Measurements from ENCODE around the gene OOSP3. TPM values are rescaled to one million over a fixed set of nuclear protein-coding genes. Genes with fewer than 3 reads are reported as not detected.
"Not testable (repeated sequence)": the region's sequence is repeated elsewhere in the genome, so short reads cannot be mapped to it uniquely, and the experiment has no call there.

Gene OOSP3, protein sequence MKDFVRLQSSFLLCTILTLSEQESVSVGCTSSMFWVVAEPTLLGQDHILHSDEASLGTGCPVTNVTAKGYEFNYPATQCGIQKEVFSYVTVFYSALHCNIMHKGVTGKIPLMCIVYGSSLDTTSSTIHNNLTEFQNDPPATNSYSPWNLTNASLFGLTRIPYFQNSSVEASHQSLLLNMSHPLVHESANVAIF
- total RNA-seq, result not detected in 2 replicates

DNA sequence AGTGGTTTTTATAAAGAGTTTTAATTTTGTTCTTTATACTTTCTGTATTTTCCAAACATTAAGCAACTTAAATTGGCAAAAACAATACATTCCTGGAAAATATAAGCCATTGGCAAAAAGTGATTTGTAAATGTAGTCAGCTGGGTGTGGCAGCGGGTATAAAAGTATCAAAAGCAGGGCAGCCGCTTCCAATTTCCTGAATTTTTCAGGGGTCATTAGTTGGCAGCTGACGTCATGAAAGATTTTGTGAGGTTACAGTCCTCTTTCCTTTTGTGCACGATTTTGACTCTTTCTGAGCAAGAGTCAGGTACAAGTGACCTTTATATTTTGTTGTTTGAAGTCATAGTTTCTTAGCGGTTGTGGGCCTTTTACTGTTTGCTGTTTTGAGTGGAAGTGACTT, at the start of gene OOSP3:
OOSP3 (plus strand) TSS at position 208 of the 400 bp plus-strand sequence; CDS start at position 235, 27 bp downstream.
- no peak for DNase-seq

DNA sequence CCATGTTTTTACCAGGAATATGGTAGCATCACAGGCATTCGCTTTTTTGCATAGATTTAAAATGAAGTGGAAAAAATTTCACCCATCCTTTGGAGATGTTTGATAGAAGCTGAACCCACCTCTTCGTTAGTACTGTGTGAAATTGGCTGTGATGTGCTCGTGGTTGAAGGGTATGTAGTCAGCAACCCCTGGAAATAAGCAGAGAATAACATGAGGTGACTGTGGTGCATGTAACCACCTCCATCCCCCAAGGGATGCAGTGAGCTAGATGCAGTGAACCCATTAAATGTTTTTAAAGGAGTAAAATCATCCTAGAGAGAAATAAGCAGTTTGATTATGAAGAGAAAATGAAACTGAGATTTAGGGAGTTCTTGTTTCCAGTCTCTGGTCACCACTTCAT, 49.2 kb upstream of the OOSP3 start:
- DNase-seq, result no peak

DNA sequence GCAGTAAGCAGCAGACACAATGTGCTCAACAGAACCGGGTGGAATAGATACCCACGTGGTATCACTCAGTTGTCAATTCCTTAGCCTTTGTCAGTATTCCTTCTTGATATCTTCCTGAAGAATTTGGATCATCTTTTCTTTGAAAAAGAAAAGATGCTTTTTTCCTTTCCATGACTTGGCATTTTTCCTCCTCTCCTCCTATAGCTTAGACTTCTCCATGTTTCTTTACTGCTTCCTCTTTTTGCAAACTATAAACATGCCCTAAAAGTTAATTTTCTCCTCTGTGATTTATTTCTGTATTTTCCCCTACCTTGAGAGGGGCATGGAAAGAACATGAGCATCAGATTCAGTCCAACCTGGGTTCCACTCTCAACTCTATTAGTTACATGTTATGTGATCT, 45.0 kb upstream of the OOSP3 start:
- DNase-seq, result no peak

DNA sequence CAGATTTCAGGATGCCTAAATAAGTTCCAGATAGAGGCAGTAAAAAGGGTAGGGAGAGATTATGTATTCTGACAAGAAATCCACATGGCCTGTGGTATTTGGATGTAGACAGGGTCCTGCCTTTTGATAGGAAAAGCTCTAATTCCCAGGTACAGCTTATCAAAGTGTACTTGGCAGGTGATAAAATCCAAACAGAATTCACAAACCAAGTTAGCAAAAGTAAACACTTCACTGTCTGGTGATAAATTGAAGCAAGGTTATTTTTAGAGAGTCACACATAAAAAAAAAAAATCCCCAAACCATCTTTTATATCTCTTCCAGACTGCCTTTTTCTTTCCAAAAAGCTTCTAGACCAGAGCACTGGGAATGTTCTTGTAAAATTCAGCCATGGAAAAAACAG, 39.0 kb upstream of the OOSP3 start:
- DNase-seq, result no peak

DNA sequence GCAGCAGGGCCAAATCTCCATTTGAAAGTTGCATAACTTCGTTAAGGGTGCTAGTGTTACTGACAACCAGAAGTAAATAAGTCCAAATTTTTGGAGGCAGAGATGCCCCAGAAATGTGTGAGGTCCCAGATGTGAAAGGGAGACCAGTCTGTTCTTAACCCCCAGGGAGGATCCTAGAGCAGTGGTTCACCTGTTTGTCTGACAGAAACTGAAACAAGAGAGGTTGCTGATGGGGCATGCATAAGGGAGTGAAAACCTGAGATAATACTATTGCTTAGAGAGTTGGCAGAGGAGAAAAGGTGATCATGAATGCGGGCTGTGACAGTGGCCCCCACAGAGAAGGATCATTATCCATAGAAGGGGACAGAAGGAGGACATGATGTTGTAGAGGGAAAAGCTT, 37.1 kb upstream of the OOSP3 start:
- no peak for DNase-seq

DNA sequence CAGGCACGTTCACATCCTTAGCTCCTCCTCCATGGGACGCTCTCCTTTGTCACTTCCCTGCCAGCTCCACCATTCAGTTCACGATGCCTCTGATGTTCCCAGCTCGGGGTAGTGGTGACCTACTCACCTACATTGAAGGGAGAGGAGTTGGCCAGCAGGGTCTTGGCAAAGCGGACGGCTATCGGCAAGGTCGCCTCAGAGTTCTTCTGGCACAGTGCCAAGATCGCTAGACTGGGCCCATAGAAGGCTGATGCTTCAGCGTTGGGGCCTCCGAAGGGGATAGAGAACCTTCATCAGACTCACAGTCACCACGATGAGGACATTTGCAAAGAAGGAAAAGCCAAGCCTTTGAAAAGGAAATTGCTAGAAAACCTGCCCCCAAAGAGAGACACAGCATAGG, 36.3 kb upstream of the OOSP3 start:
- no peak for DNase-seq

DNA sequence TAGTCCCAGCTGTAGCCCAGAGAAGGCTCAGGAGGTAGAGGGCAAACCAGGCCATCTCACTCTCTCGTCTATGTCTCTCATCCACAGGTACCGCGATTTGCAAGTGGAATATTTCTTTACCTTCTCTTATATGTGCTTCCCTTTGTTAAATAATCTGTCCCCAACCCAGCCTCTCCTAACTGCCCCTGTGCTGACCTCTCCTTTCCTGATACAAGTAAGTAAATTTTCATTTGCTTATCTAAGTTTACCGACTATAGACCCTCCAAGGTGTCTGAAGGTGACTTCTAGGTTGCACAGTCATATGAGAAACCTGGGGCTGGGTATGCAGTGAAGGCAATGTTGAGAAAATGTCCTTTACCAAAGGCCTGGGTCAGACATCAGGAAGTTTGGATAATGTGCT, 33.2 kb upstream of the OOSP3 start, which contains the start of gene CBLIF:
CBLIF (minus strand) TSS at position 101 of the 400 bp plus-strand sequence; CDS start at position 55, 46 bp downstream.
- no peak for DNase-seq

DNA sequence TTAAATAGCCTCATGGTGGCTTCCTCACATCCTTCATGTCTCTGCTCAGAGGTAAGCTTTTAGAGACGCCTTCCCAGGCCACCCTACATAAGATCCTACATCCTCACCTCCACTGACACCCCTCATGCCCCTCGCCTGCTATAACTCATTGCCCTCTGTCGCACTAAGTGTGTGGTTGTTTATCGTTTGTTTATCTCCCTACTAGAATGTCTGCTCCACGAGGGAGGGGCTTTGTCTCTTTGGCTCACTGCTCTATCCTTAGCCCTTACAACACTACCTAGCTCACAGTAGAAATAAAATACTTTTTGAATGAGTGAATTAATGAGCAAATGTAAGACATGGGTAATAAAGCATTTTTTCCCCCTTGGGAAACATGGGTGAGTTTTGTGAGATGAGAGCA, 32.0 kb upstream of the OOSP3 start:
- no peak for DNase-seq

DNA sequence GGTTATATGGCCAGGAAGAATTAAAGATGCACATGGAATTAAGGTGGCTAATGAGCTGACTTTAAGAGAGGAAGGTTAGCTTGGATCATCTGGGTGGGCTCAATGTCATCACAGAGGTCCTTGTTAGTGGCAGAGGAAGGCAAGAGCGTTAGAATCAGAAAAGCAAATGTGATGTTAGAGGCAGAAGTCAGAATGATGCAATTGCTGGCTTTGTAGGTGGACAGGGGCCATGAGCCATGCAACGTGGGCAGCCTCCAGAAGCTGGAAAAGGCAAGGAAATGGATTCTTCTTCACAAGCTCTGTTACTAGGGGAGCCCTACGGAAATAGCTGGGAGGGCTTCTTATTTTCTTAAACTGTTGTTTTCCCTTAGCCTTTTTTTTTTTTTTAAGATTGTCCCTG, 31.0 kb upstream of the OOSP3 start:
- no peak for DNase-seq

DNA sequence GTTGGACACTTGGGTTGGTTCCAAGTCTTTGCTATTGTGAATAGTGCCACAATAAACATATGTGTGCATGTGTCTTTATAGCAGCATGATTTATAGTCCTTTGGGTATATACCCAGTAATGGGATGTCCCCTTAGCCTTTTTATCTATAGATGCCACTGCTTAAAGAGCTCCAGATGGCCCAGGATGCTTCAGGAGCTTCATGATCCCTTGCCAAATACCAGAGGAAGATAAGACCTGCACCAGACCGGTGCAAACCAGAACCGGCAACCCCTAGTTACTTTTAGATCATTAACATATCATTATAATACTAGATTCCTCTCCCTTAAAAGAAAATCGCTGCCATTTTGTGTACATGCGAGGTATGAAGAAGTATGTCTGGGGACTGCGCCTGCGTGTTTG, 30.1 kb upstream of the OOSP3 start:
- not testable (repeated sequence) for DNase-seq

DNA sequence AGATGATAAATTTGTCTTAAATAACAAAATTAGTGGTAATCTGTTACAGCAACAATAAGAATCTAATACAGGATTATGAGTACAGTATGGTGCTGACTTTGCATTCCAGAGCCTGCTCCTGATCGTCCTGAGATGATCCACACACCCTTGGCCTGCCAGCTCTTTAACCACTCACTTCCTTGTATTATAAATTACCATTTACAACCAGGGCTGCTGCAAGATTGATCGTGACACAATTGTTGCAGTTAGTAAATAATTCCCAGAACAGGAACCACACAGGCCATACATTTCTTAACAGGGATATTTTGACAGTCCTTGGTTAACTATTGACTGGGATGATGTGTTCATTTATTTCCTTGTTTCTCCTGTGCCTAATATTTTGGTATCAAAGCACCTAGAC, 29.5 kb upstream of the OOSP3 start:
- no peak for DNase-seq

DNA sequence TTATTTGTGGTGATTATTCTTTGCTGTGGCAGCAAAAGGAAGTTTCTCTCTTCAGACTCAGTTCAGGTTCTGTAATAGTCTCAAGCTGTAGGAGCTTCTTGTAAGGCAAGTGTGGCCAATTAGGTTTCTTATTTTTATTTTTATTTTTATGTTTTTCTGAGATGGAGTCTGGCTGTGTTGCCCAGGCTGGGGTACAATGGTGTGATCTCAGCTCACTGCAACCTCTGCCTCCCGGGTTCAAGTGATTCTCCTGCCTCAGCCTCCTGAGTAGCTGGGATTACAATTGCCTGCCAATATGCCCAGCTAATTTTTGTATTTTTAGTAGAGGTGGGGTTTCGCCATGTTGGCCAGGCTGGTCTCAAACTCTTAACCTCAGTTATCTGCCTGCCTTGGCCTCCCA, 29.0 kb upstream of the OOSP3 start:
- DNase-seq, result not testable (repeated sequence)

DNA sequence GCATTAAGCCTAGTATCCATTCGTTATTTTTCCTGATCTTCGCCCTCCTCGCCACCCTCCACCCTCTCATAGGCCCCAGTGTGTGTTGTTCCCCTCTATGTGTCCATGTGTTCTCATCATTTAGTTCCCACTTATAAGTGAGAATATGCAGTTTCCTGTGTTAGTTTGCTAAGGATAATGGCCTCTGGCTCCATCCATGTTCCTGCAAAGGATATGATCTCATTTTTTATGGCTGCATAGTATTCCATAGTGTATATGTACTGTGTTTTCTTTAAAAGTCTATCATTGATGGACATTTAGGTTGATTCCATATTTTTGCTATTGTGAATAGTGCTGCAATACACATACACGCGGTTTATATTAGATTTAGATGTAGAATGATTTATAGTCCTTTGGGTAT, 27.2 kb upstream of the OOSP3 start:
- DNase-seq, result not testable (repeated sequence)

DNA sequence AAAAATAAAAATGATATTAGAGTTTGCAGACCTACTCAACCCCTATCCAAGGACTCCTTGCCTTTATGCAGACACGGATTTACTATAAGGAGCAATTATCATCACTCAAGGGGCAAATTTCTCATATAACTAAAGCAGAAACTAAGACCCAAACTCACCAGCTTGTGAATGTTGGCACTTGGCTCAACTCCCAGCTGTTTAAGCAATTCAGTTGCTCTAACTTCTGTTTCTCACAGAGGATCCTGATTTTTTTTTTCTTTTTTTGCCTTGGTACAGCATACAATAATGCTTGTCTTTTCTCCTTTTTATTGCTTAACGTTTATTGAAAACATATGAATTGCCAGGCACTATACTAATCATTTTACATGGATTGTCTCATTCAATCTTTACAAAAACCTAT, 23.7 kb upstream of the OOSP3 start:
- no peak for DNase-seq

DNA sequence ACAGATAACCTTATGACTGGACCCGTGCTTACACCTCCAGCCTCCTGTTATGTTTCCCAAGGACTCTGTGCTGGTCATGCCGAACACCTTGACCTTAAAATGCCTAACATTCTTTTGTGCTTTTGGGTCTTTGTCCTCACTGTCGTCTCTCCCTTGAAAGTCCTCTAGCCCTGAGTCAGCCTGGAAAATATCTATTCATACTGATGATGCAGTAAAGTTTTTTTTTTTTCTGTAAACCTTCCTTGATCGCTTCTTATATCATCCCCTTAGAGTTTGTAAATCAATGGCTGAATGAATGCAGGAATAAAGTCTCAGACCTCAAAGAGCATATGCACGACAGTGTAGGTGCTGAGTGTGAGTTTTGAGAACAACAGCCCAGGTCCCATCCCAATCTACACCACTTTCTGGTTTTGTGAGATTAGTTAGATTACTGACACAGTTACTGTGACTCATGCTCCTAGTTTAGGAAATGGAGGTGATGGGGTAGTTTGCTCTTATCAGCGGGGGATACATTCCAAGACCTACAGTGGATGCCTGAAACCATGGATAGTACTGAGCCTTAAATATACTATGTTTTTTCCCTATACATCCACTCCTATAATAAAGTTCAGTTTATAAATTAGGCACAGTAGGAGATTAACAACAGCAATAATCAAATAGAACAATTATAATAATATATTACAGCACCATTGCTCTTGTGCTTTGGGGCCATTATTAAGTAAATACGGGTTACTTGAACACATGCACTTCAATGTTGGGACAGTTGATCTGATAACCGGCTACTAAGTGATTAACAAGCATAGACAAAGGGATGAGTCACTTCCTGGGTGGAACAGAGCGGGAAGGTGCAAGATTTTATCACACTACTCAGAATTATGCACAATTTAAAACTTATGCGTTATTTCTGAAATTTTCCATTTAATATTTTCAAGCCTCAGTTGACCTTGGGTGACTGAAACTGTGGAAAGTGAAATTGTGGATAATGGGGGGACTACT, 20.8 kb upstream of the OOSP3 start:
- DNase-seq, result peak; percentile 14

DNA sequence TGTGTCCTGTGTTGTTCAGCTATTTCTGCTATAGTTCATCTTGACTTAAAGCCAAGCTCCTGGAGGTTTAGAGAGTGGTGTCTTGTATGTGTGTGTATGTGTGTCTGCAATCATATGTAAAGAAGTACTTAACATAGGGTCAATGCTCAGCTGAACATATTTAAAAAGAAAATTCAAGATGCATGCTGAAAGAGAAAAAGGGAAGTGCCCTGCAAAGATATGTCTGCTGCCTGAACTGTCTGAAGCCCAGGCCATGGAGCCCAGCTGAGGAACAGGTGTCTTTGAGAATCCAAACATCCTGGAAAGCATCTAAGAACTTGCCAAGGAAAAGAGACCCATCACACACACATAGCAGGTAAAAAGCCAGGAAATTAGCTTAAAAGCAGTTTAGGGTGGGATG, 18.9 kb upstream of the OOSP3 start:
- no peak for DNase-seq

DNA sequence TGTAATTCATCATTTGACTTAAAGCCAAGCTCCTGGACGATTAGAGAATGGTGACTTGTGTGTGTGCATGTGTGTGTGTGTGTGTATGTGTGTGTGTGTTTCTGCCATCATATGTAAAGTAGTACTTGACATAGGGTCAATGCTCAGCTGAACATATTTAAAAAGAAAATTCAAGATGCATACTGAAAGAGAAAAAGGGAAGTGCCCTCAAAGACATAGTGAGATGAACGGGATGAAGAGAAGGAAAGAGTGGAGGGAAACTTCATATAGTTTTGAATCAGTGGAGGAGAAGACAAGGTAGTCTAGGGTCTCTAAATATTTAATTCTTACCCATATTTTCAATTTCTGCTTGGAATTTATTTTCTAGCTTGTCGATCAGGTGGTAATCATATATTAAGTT, 16.3 kb upstream of the OOSP3 start:
- no peak for DNase-seq

DNA sequence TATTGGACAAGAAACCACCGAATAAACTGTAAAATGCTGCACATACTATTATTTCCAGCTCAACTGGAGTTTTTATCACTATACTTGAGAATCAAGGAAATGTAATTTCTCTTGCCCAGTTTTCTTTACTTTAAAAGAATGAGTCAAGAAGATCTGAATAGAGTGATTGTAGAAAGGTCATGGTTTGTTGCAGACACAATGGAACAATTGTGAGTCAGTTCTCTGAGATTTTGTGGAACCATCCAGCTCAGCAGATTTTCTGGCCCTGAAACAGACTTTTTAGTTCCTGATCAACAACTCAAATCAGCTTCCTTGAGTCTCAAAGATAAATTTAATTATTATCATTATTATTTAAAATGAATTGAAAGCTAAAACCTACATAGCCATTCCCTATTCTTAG, 13.6 kb upstream of the OOSP3 start:
- DNase-seq, result peak; percentile 28

DNA sequence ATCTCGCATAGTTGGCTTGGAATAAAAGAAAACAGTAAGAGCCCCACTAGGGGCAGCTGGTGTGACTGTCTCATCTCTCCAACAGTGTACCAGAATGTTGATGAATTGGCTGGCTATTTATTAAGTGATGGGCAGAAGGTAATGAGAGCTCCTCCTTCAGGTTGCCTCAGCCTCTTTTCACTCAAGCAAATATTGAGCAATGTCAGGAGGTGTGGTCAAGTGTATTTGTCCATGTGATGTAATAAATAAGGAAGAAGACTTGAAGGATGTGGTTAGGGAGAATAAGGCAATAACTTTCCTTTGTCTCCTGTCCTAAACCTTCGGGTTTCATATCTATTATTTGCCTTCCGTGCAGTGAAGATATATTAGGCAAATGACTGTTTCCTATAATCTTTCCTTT, 12.2 kb upstream of the OOSP3 start, which contains the start of gene TCN1:
TCN1 (minus strand) TSS at position 91 of the 400 bp plus-strand sequence; CDS start at position 74, 17 bp downstream.
- DNase-seq, result no peak

DNA sequence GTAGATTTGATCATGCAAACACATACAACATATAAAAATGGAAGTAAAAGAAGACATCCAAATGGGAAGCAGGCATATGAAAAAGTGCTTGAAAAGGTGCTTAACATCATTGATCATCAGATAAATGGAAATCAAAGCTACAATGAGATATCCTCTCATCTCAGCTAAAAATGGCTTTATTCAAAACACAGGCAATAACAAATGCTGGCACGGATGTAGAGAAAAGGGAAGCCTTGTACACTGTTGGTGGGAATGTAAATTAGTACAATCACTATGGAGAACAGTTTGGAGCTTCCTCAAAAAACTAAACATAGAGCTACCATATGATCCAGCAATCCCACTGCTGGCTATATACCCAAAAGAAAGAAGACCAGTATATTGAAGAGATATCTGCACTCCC, 11.7 kb upstream of the OOSP3 start:
- DNase-seq, result no peak

DNA sequence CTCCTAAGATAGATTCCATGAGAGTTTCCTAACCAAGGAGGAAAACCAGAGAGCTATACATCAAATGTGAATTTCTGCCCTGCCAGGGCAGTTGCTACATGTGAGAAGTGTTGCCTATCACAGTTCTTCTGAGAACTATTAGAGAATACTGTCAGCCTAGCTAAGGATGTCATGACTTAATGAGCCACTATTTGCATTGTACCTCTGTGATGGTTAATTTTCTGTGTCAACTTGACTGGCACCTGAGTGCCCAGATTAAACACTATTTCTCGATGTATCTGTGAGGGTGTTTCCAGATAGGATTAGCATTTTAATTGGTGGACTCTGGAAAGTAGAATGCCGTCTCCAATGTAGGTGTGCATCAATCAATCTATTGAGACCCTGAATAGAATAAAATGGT, 10.6 kb upstream of the OOSP3 start:
- DNase-seq, result no peak

DNA sequence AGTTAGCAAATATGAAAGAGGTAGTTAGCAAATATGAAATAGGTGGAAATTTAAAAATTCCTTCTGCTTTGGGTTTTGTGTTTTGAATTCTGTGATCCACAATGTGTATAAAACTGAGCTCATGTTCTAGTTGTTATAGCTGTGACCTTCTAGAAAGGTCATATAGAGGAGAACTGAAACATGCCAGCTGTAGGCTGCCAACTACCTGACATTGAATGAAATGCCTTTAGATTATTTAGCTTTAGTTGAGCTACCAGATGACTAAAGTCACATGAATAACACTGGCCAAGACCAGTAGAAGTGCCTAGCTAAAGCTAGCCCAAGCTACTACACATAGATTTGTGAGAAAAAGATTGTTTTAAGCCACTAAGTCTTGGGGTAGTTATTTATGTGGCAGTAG, 6.5 kb upstream of the OOSP3 start:
- no peak for DNase-seq

DNA sequence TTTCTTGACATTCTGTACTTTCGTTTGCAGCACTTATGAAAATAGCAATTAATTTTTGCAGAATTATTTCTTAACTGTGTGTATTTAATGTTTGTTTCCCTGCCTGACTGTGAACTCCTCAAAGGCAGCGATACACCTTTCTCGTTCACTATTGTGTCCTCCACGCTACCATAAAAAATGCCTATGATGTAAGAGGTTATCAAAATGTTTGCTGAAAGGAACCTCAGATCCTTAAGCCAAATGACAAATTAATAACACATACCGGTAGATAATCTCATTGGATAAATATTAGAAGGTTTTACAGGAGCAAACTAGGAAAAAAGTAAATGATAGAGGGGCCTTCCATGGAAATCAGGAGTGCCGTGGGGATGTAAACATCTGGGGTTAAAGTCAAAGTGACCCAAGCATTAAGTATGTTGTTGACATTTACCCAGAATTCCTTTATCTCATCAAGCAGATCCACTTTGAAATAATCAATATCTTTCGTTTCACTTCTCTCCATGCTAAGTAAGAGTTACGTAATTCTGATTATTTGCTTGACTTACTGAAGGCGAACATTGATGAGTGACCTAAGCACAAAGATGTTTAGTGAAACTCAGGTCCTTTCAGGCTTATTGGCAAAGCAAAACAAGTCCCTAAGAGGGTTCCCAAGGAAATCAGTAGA, 2.6 kb upstream of the OOSP3 start:
- no peak for DNase-seq
